Aorta (tissue), 5 donors: ENCODE results near the gene GIMAP6. TPM values are rescaled to one million over a fixed set of nuclear protein-coding genes. Genes with fewer than 3 reads are reported as not detected.
"Not testable (repeated sequence)": the region's sequence is repeated elsewhere in the genome, so short reads cannot be mapped to it uniquely, and the experiment has no call there.

Experiments used
- ATAC-seq: fragments of 200-7000 bp; cut with Tn5 transposase; one replicate; pipeline ENCODE4 v1.9.1; 2022; ENCODE audit warnings: moderate library complexity; ENCODE audit not compliant: low FRiP score
- DNase-seq, 2 donors: peaks; one replicate each; pipeline ENCODE4 v3.0.0-alpha.2; 2020
- H3K27ac ChIP-seq, 2 donors: one replicate each; pipeline ENCODE4 v1.5.1; 2013; ENCODE audit warnings: low read length in 2 of 2, mild to moderate bottlenecking in 2 of 2, moderate library complexity in 2 of 2, control low read depth in 1 of 2, inconsistent platforms in 1 of 2, low read depth in 1 of 2
- H3K27me3 ChIP-seq, 2 donors: one replicate each; pipeline ENCODE4 v1.6.1; 2013; ENCODE audit warnings: control low read depth in 1 of 2, low read length in 1 of 2, mild to moderate bottlenecking in 1 of 2, moderate library complexity in 1 of 2; ENCODE audit not compliant: insufficient read depth in 2 of 2, control insufficient read depth in 1 of 2
- H3K36me3 ChIP-seq, 2 donors: one replicate each; pipeline ENCODE4 v1.6.1; 2013; ENCODE audit warnings: control low read depth in 1 of 2, low read length in 1 of 2, mild to moderate bottlenecking in 1 of 2; ENCODE audit not compliant: insufficient read depth in 2 of 2, control insufficient read depth in 1 of 2
- H3K4me1 ChIP-seq, 2 donors: one replicate each; pipeline ENCODE4 v1.6.1; 2013; ENCODE audit warnings: low read length in 2 of 2, control low read depth in 1 of 2, mild to moderate bottlenecking in 1 of 2, moderate library complexity in 1 of 2; ENCODE audit not compliant: insufficient read depth in 2 of 2, control insufficient read depth in 1 of 2
- H3K4me3 ChIP-seq, 2 donors: one replicate each; pipeline ENCODE4 v1.5.1; 2013; ENCODE audit warnings: low read length in 2 of 2, control low read depth in 1 of 2, mild to moderate bottlenecking in 1 of 2
- H3K9me3 ChIP-seq: one replicate; pipeline ENCODE4 v1.6.1; 2013; ENCODE audit warnings: mild to moderate bottlenecking, low read length; ENCODE audit not compliant: control insufficient read depth
- WGBS, 2 donors: extraction: QIAGEN DNeasy Blood & Tissue Kit; methylation state at CpG; one replicate each; pipeline ENCODE4 v1.1.7; 2013; 5-methylcytosine and 5-hydroxymethylcytosine counted together
- intact Hi-C, 2 donors: fragments of 100-400 bp; cut with DNase I; formaldehyde crosslinking; loops; one replicate each; pipeline versions ENCODE4 v1.14.2 to v1.15.0; 2022
- polyA plus RNA-seq, 2 donors: library from polyadenylated mRNA; stranded (reverse); fragments of 200-250 nt; gene quantifications; one replicate each; pipeline ENCODE4 v1.2.3, GENCODE V29; 2013
- total RNA-seq, 2 donors: library from RNA; stranded (reverse); fragmentation: NEBNext Ultra II Directional; extraction: Animal tissue kit (Norgen Biotek cat#: 25700); gene quantifications; one replicate each; pipeline ENCODE4 v1.2.1, GENCODE V29; 2021
- donor health status: healthy with polysubstance abuse.
- donor health status: Bipolar disorder and iron deficiency.
- donor health status: DM: no; HTN: no; CAD: no.
- donor health status: DM: no; HTN: no; CAD: no.
- donor health status: DM: yes; HTN: yes; CAD: no.

Gene GIMAP6
- total and polyA plus RNA-seq, 4 donors, result 3.0 to 49.2 (median 21.0) TPM

GRCh38 chr7:150580638-150581394, 51.4 kb downstream of the GIMAP6 start:
- Histone ChIP-seq H3K36me3 (no peaks in the 10 kb centered on the region), H3K27ac (no peak overlapping the region), H3K4me3 (no peak overlapping the region), H3K9me3 (no peaks in the 10 kb centered on the region), H3K4me1 (no peaks in the 10 kb centered on the region), H3K27me3 (no peaks in the 10 kb centered on the region)
- no peak for DNase-seq
- intact Hi-C loops, result no loop called here
- WGBS, 2 donors, result 81 to 84% methylated on average over 3 of the region's 3 CpGs
- ATAC-seq, result no peak

DNA sequence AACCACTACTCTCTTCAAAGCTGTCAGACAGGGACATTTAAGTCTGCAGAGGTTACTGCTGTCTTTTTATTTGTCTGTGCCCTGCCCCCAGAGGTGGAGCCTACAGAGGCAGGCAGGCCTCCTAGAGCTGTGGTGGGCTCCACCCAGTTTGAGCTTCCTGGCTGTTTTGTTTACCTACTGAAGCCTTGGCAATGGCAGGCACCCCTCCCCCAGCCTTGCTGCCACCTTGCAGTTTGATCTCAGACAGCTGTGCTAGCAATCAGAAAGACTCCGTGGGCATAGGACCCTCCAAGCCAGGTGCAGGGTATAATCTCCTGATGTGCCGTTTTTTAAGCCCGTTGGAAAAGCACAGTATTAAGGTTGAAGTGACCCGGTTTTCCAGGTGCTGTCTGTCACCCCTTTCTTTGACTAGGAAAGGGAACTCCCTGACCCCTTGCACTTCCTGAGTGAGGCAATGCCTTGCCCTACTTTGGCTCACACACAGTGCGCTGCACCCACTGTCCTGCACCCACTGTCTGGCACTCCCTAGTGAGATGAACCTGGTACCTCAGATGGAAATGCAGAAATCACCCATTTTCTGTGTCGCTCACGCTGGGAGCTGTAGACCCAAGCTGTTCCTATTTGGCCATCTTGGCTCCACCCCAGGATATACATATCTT, 52.1 kb downstream of the GIMAP6 start:
- H3K9me3 ChIP-seq, H3K27me3 ChIP-seq, intact Hi-C loops, H3K27ac ChIP-seq, H3K4me3 ChIP-seq, ATAC-seq, DNase-seq, H3K4me1 ChIP-seq, H3K36me3 ChIP-seq: not testable (repeated sequence)
- 59 to 81% methylated on average over 7 of the region's 7 CpGs for WGBS, 2 donors

Other genes starting within 250 kb of the GIMAP6 start
- 10 to 100 TPM; 20.0 to 41.4 TPM for gene GIMAP8, start 181.8 kb downstream of the GIMAP6 start, total RNA-seq
- gene GIMAP8, start 181.8 kb downstream of the GIMAP6 start, polyA plus RNA-seq, result 1 to 10 TPM; 1.6 to 6.6 TPM
- 10 to 100 TPM; 28.6 to 41.8 TPM for gene GIMAP7, start 117.5 kb downstream of the GIMAP6 start, total RNA-seq
- gene GIMAP7, start 117.5 kb downstream of the GIMAP6 start, polyA plus RNA-seq, result 10 to 100 TPM in 1 of 2 donors, 1 to 10 TPM in 1; 5.4 to 19.0 TPM
- 10 to 100 TPM; 37.9 to 75.3 TPM for gene GIMAP4, start 65.0 kb downstream of the GIMAP6 start, total RNA-seq
- gene GIMAP4, start 65.0 kb downstream of the GIMAP6 start, polyA plus RNA-seq, result 10 to 100 TPM in 1 of 2 donors, 1 to 10 TPM in 1; 3.2 to 29.3 TPM
- 10 to 100 TPM; 11.5 to 24.7 TPM for gene GIMAP2, start 53.3 kb upstream of the GIMAP6 start, total RNA-seq
- gene GIMAP2, start 53.3 kb upstream of the GIMAP6 start, polyA plus RNA-seq, result 1 to 10 TPM; 2.2 to 9.8 TPM
- 10 to 100 TPM in 1 of 2 donors, 1 to 10 TPM in 1; 5.4 to 11.6 TPM for gene GIMAP1, start 84.2 kb upstream of the GIMAP6 start, total RNA-seq
- 1 to 10 TPM in 1 of 2 donors, under 1 TPM in 1; 0.95 to 4.3 TPM for gene GIMAP1, start 84.2 kb upstream of the GIMAP6 start, polyA plus RNA-seq
- gene GIMAP5, start 105.0 kb upstream of the GIMAP6 start, total RNA-seq, result 10 to 100 TPM; 18.8 to 29.4 TPM
- 10 to 100 TPM in 1 of 2 donors, 1 to 10 TPM in 1; 3.1 to 14.5 TPM for gene GIMAP5, start 105.0 kb upstream of the GIMAP6 start, polyA plus RNA-seq
- gene TMEM176B, start 168.0 kb upstream of the GIMAP6 start, total RNA-seq, result 10 to 100 TPM; 34.3 to 85.5 TPM
- gene TMEM176B, start 168.0 kb upstream of the GIMAP6 start, polyA plus RNA-seq, result 10 to 100 TPM in 1 of 2 donors, 1 to 10 TPM in 1; 6.5 to 26.8 TPM
- gene TMEM176A, start 168.4 kb upstream of the GIMAP6 start, total RNA-seq, result 10 to 100 TPM; 30.7 to 77.7 TPM
- 10 to 100 TPM in 1 of 2 donors, 1 to 10 TPM in 1; 3.7 to 43.3 TPM for gene TMEM176A, start 168.4 kb upstream of the GIMAP6 start, polyA plus RNA-seq
- gene AOC1, start 220.1 kb upstream of the GIMAP6 start, total RNA-seq, result under 1 TPM in 1 of 2 donors, not detected in 1; 0.72 TPM
- gene AOC1, start 220.1 kb upstream of the GIMAP6 start, polyA plus RNA-seq, result 10 to 100 TPM in 1 of 2 donors, under 1 TPM in 1; 0.23 to 17.9 TPM